ENCODE results near the gene CRAMP1. TPM values are rescaled to one million over a fixed set of nuclear protein-coding genes. Genes with fewer than 3 reads are reported as not detected.

CRAMP1 gene
- total and polyA plus RNA-seq, 11 donors: 6.2 to 16.9 (median 10.6) TPM

DNA sequence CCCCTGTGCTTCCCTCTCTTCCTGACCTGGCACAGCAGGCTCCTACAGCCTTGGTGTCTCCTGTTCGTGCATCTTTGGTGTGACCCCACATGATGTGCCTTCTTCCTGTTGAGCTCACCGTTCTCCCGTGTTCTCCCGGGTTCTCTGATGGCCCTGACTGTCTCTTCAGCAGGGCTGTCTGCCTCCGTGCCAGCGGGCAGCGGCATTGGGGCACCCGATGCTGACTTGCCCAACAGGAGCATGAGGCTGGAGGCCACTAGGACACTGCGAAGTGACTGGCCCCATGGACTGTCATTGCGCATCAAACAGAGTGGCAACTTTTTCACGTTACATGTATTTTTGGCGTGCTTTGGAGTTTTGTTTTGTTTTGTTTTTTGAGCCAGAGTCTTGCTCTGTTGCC, 22.4 kb downstream of the CRAMP1 start:
- peaks cover 0 to 100% (median 77%) of the 10 kb centered on the region in 9 donors for H3K36me3 ChIP-seq
- intact Hi-C loops (cut with DNase I): no loop called here
- DNase-seq (no peak), ATAC-seq (no peak)
- no peak overlapping the region for H3K27ac ChIP-seq
- no peak for TF ChIP-seq CTCF (IDR thresholded peaks at IDR 0.05)
- TF ChIP-seq POLR2A (IDR thresholded peaks at IDR 0.05): no peak
- peaks cover 0 to 6% (median 0%) of the 10 kb centered on the region in 12 donors for H3K4me1 ChIP-seq
- 88 to 96% (median 95%) methylated on average over 12 of the region's 12 CpGs for WGBS, 4 donors
- H3K27me3 ChIP-seq: no peaks in the 10 kb centered on the region
- H3K9me3 ChIP-seq: no peaks in the 10 kb centered on the region
- H3K4me3 ChIP-seq: no peak overlapping the region

DNA sequence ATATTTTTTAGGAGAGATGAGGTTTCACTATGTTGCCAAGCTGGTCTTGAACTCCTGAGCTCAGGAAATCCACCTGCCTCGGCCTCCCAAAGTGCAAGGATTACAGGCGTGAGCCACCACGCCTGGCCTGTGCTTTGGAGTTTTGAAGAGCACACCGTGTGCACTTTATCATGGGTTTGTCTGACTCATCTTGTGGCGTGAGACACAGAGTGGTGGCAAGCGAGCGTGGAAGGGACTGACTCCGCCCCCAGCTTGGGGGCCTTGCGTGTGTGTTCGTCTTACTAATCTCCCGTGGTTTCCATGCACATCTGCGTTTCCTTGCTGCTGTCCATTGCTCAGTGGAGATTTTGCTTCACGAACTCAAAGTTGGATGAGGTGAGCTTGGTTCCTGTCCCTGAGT, 22.9 kb downstream of the CRAMP1 start:
- WGBS, 4 donors: 93 to 95% (median 94%) methylated on average over 13 of the region's 13 CpGs
- no peak for ATAC-seq

DNA sequence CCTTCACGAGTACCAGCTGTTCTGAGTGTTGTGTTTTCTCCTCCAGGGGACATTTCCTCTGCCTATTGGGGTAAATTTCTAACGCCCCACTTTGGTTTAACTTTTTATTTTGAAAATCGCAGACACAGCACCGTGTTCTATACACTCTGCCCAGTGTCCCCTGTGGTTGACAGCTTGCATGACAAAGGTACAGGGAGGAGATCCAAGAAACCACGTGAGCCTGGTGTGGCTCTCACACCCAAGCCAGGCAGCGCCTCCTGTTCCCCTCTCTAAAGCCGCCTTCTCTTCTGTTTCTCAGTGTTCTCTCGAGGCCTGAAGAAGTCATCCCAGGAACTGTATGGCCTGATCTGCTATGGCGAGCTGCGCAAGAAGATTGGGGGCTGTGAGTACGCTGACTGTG, 25.4 kb downstream of the CRAMP1 start:
- peaks cover 0 to 26% (median 9%) of the 10 kb centered on the region in 12 donors for H3K4me1 ChIP-seq
- intact Hi-C loops (cut with DNase I): no loop called here
- ATAC-seq: no peak
- H3K36me3 ChIP-seq: peaks cover 0 to 100% (median 87%) of the 10 kb centered on the region in 9 donors
- H3K9me3 ChIP-seq: no peaks in the 10 kb centered on the region
- no peak overlapping the region for H3K27ac ChIP-seq
- no peak for DNase-seq
- no peaks in the 10 kb centered on the region for H3K27me3 ChIP-seq
- no peak overlapping the region for H3K4me3 ChIP-seq
- TF ChIP-seq CTCF (IDR thresholded peaks at IDR 0.05) (no peak), POLR2A (IDR thresholded peaks at IDR 0.05) (no peak)
- WGBS, 4 donors: 80 to 89% (median 89%) methylated on average over 11 of the region's 11 CpGs

More for the DNA sequence above, 22.9 kb downstream of the CRAMP1 start:
- Histone ChIP-seq H3K27me3 (no peaks in the 10 kb centered on the region), H3K4me1 (peaks cover 0 to 10% (median under 1%) of the 10 kb centered on the region in 12 donors), H3K36me3 (peaks cover 0 to 100% (median 77%) of the 10 kb centered on the region in 9 donors), H3K9me3 (no peaks in the 10 kb centered on the region), H3K27ac (no peak overlapping the region), H3K4me3 (no peak overlapping the region)
- intact Hi-C loops (cut with DNase I): no loop called here
- TF ChIP-seq CTCF (IDR thresholded peaks at IDR 0.05) (no peak), POLR2A (IDR thresholded peaks at IDR 0.05) (no peak)
- DNase-seq: no peak

DNA sequence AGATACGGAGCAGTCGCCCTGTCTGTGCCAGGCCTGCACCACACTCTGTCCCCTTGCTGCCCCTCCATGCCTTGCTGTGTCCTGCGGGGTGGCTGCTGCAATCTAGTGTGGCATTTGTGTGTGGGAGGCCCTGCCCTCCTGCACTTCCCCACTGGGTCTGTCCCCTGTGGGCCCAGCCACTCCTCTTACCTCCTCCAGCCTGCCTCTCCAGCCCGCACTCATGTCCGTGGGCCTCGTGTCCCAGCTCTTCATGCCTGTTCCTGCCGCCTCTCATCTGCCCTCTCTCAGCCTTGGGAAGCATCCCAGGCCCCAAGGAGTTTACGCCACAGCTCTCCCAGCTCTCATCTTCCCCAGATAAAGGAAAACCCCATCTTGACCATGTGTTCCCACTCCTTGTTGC, 26.6 kb downstream of the CRAMP1 start:
- no peaks in the 10 kb centered on the region for H3K27me3 ChIP-seq
- H3K36me3 ChIP-seq: peaks cover 0 to 100% (median 85%) of the 10 kb centered on the region in 9 donors
- H3K4me1 ChIP-seq: peaks cover 0 to 31% (median 11%) of the 10 kb centered on the region in 12 donors
- H3K9me3 ChIP-seq: no peaks in the 10 kb centered on the region
- WGBS, 4 donors: 90 to 94% (median 93%) methylated on average over 6 to 8 of the region's 8 CpGs
- intact Hi-C loops (cut with DNase I): no loop called here
- H3K27ac ChIP-seq: no peak overlapping the region
- no peak for TF ChIP-seq CTCF (IDR thresholded peaks at IDR 0.05)
- TF ChIP-seq POLR2A (IDR thresholded peaks at IDR 0.05): no peak
- ATAC-seq: no peak
- no peak for DNase-seq
- no peak overlapping the region for H3K4me3 ChIP-seq
